ENCODE results near the gene DUS2. TPM values are rescaled to one million over a fixed set of nuclear protein-coding genes. Genes with fewer than 3 reads are reported as not detected.
"Not testable (repeated sequence)": the region's sequence is repeated elsewhere in the genome, so short reads cannot be mapped to it uniquely, and the experiment has no call there.

Gene DUS2
- total RNA-seq, 1 donor from 2014 or later: 24.1 TPM

GRCh38 chr16:68117884-68118283, 94.8 kb downstream of the DUS2 start:
- Mint-ChIP-seq H3K4me1 (ENCODE audit: unreplicated experiment) (peaks cover 3% of the 10 kb centered on the region), H3K27me3 (no peaks in the 10 kb centered on the region), H3K9me3 (no peaks in the 10 kb centered on the region), H3K36me3 (peaks cover 9% of the 10 kb centered on the region), H3K27ac (no peak overlapping the region), H3K4me3 (no peak overlapping the region)
- DNase-seq (ENCODE audit: extremely low spot score, unreplicated experiment): no peak
- TF ChIP-seq CTCF (conservative IDR thresholded peaks at IDR 0.05): no peak

DNA sequence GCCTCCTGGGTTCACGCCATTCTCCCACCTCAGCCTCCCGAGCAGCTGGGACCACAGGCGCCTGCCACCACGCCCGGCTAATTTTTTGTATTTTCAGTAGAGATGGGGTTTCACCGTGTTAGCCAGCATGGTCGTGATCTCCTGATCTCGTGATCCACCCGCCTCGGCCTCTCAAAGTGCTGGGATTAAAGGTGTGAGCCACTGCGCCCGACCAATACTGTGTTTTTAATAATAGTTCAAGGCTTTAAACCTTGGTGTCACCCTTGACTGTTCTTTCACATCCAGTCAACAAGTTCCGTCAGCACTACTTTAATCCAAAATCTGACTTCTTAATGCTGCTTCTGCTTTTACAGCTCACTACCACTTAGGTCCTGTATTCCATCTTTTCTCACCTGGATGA, 95.9 kb downstream of the DUS2 start:
- H3K27me3 Mint-ChIP-seq; H3K27ac Mint-ChIP-seq; H3K36me3 Mint-ChIP-seq; H3K9me3 Mint-ChIP-seq; H3K4me3 Mint-ChIP-seq; DNase-seq (ENCODE audit: extremely low spot score, unreplicated experiment); H3K4me1 Mint-ChIP-seq (ENCODE audit: unreplicated experiment): not testable (repeated sequence)

DNA sequence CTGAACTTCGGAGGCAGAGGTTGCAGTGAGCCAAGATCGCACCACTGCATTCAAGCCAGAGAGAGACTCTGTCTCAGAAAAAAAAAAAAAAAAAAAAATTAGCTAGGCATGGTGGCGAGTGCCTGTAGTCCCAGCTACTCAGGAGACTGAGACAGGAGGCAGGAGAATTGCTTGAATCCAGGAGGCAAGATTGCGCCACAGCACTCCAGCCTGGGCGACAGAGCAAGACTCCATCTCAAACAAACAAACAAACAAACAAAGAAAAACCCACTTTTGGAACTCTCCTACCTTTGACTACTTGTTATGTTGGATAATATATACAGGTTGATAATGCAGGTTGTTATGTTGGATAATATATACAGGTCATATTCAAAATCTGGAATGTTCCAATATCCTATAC, 97.4 kb downstream of the DUS2 start:
- not testable (repeated sequence) for H3K27me3 Mint-ChIP-seq; DNase-seq (ENCODE audit: extremely low spot score, unreplicated experiment); H3K4me3 Mint-ChIP-seq; H3K9me3 Mint-ChIP-seq; H3K27ac Mint-ChIP-seq; H3K36me3 Mint-ChIP-seq; H3K4me1 Mint-ChIP-seq (ENCODE audit: unreplicated experiment)

DNA sequence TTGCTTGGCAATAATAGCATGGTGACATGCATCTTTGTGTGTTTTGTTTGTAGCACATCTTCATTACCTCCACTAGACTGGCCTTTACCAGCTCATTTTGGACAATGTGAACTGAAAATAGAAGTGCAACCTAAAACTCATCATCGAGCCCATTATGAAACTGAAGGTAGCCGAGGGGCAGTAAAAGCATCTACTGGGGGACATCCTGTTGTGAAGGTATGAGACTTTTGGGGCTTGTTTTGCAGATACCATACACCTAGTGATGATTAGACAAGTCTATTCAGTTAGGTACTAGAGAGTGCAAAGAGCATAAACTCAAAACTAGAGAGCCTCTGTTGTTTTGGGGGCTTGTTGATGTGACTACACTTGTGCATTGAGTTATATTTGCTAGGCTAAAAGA, 103.3 kb downstream of the DUS2 start:
- Mint-ChIP-seq H3K9me3 (no peaks in the 10 kb centered on the region), H3K36me3 (peaks cover 11% of the 10 kb centered on the region), H3K27ac (no peak overlapping the region), H3K4me3 (no peak overlapping the region), H3K4me1 (ENCODE audit: unreplicated experiment) (peaks cover 3% of the 10 kb centered on the region), H3K27me3 (no peaks in the 10 kb centered on the region)
- no peak for DNase-seq (ENCODE audit: extremely low spot score, unreplicated experiment)
- TF ChIP-seq CTCF (conservative IDR thresholded peaks at IDR 0.05): no peak

- H3K4me1 Mint-ChIP-seq (ENCODE audit: unreplicated experiment): no peaks in the 10 kb centered on the region
- no peaks in the 10 kb centered on the region for H3K27me3 Mint-ChIP-seq
- H3K4me3 Mint-ChIP-seq: no peak overlapping the region
- TF ChIP-seq CTCF (conservative IDR thresholded peaks at IDR 0.05): no peak
- H3K27ac Mint-ChIP-seq: no peak overlapping the region
- H3K36me3 Mint-ChIP-seq: peaks cover 10% of the 10 kb centered on the region
- H3K9me3 Mint-ChIP-seq: no peaks in the 10 kb centered on the region
- no peak for DNase-seq (ENCODE audit: extremely low spot score, unreplicated experiment)
Measured at GRCh38 chr16:68128577-68129305, 105.7 kb downstream of the DUS2 start.

Other genes starting within 250 kb of the DUS2 start
- 27.3 and 27.5 TPM in 2 replicates for gene RANBP10, start 216.7 kb upstream of the DUS2 start, total RNA-seq (ENCODE audit: low replicate concordance)
- 3.9 and 7.2 TPM in 2 replicates for gene TSNAXIP1, start 216.4 kb upstream of the DUS2 start, total RNA-seq (ENCODE audit: low replicate concordance)
- gene THAP11, start 181.0 kb upstream of the DUS2 start, total RNA-seq (ENCODE audit: low replicate concordance): 25.5 and 35.1 TPM in 2 replicates
- gene NUTF2, start 176.4 kb upstream of the DUS2 start, total RNA-seq (ENCODE audit: low replicate concordance): 144 and 149 TPM in 2 replicates
- gene CENPT, start 175.6 kb upstream of the DUS2 start, total RNA-seq (ENCODE audit: low replicate concordance): 67.6 and 74.2 TPM in 2 replicates
- gene EDC4, start 150.2 kb upstream of the DUS2 start, total RNA-seq (ENCODE audit: low replicate concordance): 77.5 and 81.1 TPM in 2 replicates
- 0.80 and 1.1 TPM in 2 replicates for gene NRN1L, start 138.4 kb upstream of the DUS2 start, total RNA-seq (ENCODE audit: low replicate concordance)
- 39.2 and 41.5 TPM in 2 replicates for gene PSKH1, start 130.0 kb upstream of the DUS2 start, total RNA-seq (ENCODE audit: low replicate concordance)
- 0.59 and 1.4 TPM in 2 replicates for gene CTRL, start 91.4 kb upstream of the DUS2 start, total RNA-seq (ENCODE audit: low replicate concordance)
- 51.9 and 68.8 TPM in 2 replicates for gene PSMB10, start 86.4 kb upstream of the DUS2 start, total RNA-seq (ENCODE audit: low replicate concordance)
- 20.2 and 26.1 TPM in 2 replicates for gene LCAT, start 79.2 kb upstream of the DUS2 start, total RNA-seq (ENCODE audit: low replicate concordance)
- gene SLC12A4, start 54.6 kb upstream of the DUS2 start, total RNA-seq (ENCODE audit: low replicate concordance): 48.1 and 68.8 TPM in 2 replicates
- gene DPEP3, start 42.8 kb upstream of the DUS2 start, total RNA-seq (ENCODE audit: low replicate concordance): not detected in 2 replicates
- not detected in 2 replicates for gene DPEP2, start 23.8 kb upstream of the DUS2 start, total RNA-seq (ENCODE audit: low replicate concordance)
- not detected in 2 replicates for gene DPEP2NB, start 7.4 kb upstream of the DUS2 start, total RNA-seq (ENCODE audit: low replicate concordance)
- gene DDX28, start 52 bp upstream of the DUS2 start, total RNA-seq (ENCODE audit: low replicate concordance): 14.7 and 15.2 TPM in 2 replicates
- gene NFATC3, start 62.1 kb downstream of the DUS2 start, total RNA-seq (ENCODE audit: low replicate concordance): 37.5 and 55.5 TPM in 2 replicates
- gene ESRP2, start 212.8 kb downstream of the DUS2 start, total RNA-seq (ENCODE audit: low replicate concordance): 65.6 and 150 TPM in 2 replicates
- 20.1 and 22.1 TPM in 2 replicates for gene PLA2G15, start 222.1 kb downstream of the DUS2 start, total RNA-seq (ENCODE audit: low replicate concordance)
- 41.1 and 47.3 TPM in 2 replicates for gene SLC7A6, start 241.2 kb downstream of the DUS2 start, total RNA-seq (ENCODE audit: low replicate concordance)